Frontal cortex (tissue), 4 donors: ENCODE data around the gene ATP5PO. TPM values are rescaled to one million over a fixed set of nuclear protein-coding genes. Genes with fewer than 3 reads are reported as not detected.
"Not testable (repeated sequence)": the region's sequence is repeated elsewhere in the genome, so short reads cannot be mapped to it uniquely, and the experiment has no call there.

Experiments used
- DNase-seq, 2 donors: peaks; one replicate each; pipeline ENCODE4 v3.0.0; 2012; ENCODE audit warnings: low spot score in 2 of 2
- FAIRE-seq: peaks from 2 replicates; lab custom pipeline; 2012; peaks lifted over from hg19 to GRCh38; lab: Jason Lieb, UNC
- total RNA-seq: library from RNA; depleted of rRNA; stranded (reverse); fragments of >200 nt; gene quantifications from one replicate; pipeline ENCODE4 v1.2.3, GENCODE V29; 2014
- donor health status: control.
- donor health status: control.
- donor health status: control.

The ATP5PO gene
- total RNA-seq, 1 donor from 2014 or later, result 183 TPM

DNA sequence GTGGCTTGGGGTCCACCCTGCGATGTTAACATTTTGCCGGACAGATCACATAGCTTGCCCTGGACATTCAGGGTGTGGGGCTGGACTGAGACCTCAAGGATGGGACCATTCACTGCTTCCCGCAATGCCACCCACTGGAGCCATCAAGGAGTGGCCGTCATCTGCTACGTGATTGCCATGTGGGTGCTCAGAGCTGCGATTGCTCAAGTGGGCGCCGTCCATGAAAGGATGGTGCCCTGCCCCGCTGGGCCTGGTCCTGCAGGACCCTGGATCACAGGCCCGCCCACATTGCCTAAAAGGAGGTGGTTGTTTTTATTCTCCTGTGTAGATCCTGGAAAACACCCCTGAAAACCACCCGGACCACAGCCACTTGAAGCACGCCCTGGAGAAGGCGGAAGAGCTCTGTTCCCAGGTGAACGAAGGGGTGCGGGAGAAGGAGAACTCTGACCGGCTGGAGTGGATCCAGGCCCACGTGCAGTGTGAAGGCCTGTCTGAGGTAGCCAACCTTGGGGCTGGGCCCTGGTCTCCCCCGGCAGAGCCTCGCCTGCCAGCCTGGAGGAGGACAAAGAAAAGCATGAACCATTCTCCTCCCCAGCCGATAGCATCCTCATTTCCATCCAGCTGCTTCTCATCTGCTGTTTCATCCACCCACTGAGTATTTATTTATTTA lies 40.4 kb downstream of the ATP5PO start:
- no peak for FAIRE-seq

DNA sequence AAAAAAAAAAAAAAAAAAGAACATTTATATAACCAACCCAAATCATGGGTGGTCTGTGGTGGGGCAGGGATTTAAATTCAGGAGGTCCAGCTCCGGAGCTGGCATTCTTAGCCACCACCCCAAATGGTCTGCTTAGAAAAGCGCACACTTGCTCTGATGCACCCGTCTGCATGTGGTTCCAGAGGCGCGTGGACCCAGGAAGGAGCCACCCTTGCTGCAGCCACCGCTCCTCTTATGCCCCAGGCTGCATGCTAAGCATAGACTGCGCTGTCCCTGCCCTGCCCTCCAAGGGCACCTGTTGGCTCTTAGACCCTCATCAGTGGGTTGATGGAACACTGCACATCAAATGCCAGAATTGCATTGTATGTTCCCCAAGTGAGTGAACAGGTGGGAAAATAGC lies 41.4 kb downstream of the ATP5PO start:
- DNase-seq (no peak), FAIRE-seq (no peak)

More for the DNA sequence above, 40.4 kb downstream of the ATP5PO start:
- DNase-seq, result no peak

GRCh38 chr21:33872881-33873515 lies 42.6 kb downstream of the ATP5PO start:
- no peak for FAIRE-seq
- no peak for DNase-seq

DNA sequence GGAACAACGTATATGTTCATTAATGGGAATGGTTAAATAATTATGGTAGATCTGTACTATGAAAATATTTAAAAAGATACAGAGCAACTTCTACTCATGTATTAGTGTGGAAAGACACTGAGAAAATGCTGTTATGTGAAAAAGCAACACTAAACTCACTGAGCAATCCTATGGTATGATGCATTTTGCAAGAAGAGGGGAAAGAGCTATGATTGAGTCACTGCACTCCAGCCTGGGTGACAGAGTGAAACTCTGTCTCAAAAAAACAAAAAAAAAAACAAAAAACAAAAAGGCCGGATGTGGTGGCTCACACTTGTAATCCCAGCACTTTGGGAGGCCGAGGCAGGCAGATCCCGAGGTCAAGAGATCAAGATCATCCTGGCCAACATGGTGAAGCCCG lies 44.4 kb downstream of the ATP5PO start:
- DNase-seq (no peak), FAIRE-seq (no peak)

- DNase-seq (no peak), FAIRE-seq (no peak)
Measured at GRCh38 chr21:33870768-33871167, 44.8 kb downstream of the ATP5PO start.

- no peak for DNase-seq
- no peak for FAIRE-seq
Measured at GRCh38 chr21:33869873-33870272, 45.7 kb downstream of the ATP5PO start.

DNA sequence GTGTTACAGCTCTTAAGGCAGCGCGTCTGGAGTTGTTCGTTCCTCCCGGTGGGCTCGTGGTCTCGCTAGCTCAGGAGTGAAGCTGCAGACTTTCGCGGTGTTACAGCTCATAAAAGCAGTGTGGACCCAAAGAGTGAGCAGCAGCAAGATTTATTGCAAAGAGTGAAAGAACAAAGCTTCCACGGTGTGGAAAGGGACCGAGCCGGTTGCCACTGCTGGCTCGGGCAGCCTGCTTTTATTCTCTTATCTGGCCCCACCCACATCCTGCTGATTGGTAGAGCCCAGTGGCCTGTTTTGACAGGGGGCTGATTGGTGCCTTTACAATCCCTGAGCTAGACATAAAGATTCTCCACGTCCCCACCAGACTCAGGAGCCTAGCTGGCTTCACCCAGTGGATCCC lies 47.7 kb downstream of the ATP5PO start:
- FAIRE-seq, DNase-seq: not testable (repeated sequence)

DNA sequence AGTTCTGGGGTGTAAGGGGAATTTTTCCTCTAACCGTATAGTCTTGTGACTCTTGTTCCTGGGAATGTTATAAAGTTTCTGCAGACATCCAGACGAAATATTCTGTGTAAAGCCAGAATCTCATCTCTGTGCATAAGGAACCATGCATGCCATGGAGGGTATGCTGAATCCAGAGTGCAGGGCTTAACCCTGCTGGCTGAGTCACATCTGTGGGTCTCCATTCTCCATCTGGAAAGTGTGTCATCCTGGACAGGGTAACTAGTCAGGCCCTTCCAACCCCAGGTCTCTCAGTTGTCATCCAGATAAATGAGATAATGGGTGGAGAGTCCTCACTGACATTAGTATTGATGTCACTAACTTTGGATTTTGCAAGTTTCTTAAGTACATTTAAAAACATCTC lies 48.8 kb downstream of the ATP5PO start:
- FAIRE-seq (no peak), DNase-seq (no peak)

DNA sequence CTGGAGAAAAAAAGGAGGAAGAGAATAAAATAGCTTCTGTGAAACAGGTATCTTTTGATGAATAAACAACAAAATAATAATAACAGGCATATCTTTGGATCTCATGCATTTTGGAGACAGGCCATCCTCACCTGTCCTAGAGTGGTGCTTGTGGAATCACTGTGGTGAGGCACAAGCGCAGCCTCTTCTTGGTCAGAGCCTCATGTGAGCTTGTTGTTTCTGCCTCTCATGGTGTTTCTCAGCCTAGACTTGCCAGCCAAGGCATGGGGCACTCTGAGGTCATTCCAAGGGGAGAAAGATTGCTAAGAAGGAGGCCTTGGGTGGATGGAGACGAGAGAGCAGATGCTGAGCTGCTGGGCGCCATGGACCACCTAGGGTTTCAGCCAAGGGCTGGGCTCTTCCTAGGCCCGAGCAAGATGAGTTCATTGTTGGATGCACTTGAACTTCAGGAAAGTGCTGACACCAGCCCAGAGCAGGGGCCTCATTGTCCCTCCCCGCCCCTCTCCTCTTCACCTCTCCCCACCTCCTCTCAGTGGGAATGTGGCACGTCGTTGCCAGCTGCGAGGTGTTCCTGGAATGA lies 49.5 kb downstream of the ATP5PO start:
- no peak for DNase-seq
- no peak for FAIRE-seq

GRCh38 chr21:33865176-33865575 lies 50.4 kb downstream of the ATP5PO start:
- FAIRE-seq, result no peak
- no peak for DNase-seq

GRCh38 chr21:33864150-33864549 lies 51.5 kb downstream of the ATP5PO start:
- FAIRE-seq, result no peak

GRCh38 chr21:33863191-33863590 lies 52.4 kb downstream of the ATP5PO start:
- not testable (repeated sequence) for DNase-seq, FAIRE-seq

More at GRCh38 chr21:33864150-33864549, 51.5 kb downstream of the ATP5PO start:
- DNase-seq, result no peak

- no peak for FAIRE-seq
Measured at GRCh38 chr21:33861125-33861524, 54.5 kb downstream of the ATP5PO start.

DNA sequence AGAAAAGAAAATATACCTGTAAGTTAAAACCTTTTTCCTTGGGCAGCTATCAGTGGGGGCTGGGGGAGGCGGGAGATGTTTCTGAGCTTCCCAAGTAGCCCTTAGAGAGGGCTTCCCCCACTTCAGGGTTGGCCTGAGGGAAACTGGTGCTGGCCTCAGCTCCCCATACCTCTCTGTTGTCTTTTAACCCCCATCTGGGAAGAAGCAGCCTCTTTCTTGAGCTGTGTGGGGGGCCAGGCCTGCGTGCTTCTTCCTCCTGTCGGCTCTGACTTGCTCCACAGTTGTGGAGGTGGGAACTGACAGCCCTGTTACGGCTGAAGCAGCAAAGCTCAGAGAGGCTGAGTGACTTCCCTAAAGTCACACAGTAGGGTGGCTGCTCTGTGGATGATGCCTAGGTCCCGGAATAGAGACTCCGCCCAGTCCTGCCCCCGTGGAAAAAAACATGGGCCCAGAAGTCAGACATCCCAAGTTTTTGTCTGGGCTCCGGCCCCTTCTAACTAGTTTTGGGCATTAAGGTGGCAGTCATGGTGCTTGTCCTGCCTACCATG lies 55.2 kb downstream of the ATP5PO start:
- FAIRE-seq (no peak), DNase-seq (no peak)

More at GRCh38 chr21:33861125-33861524, 54.5 kb downstream of the ATP5PO start:
- no peak for DNase-seq

GRCh38 chr21:33859373-33860102 lies 56.1 kb downstream of the ATP5PO start:
- FAIRE-seq (no peak), DNase-seq (no peak)

GRCh38 chr21:33858667-33859372 lies 56.8 kb downstream of the ATP5PO start:
- FAIRE-seq (no peak), DNase-seq (no peak)

DNA sequence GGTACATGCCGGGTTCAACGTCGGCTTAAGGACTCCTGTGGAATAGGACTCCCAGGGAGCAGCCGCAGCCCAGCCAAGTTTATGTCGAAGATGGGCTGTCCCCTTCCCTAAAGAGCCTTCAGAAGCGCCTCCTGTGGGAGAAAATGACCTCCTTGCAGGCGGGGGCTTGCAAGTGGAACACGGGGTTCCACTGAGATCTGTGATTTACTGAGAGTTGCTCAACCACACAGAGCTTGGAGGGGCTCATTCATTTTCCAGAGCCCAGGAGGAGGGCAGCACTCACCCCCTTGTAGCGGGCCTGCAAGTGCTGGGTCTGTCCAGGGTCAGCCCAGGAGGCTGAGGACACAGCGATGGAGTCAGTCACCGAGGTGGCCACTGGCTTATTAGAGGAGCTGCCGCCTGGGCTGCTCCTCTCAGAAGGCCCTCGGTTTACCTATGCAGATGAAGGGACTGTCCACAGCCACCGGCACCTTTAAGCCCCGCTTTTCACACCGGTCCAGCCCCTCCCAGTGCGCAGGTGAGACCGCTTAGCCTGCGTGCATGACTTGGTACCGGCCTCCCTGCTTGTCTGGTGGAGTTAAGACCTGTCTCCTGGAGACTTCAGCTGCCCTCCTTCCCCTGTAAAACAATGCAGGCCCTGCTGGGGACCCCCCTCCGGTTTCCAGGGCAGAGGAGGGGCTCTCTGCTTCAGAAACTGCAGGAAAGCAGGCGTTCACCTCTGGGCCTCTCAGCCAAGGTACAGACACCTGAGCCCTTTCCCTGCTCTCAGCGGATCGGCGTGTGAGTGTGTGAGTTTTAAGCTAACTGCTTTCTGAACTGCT lies 57.5 kb downstream of the ATP5PO start:
- DNase-seq, result no peak
- FAIRE-seq, result no peak

- FAIRE-seq (no peak), DNase-seq (no peak)
Measured at GRCh38 chr21:33856893-33857527, 58.6 kb downstream of the ATP5PO start.
